ENCODE measurements around the gene STPG2.

DNA sequence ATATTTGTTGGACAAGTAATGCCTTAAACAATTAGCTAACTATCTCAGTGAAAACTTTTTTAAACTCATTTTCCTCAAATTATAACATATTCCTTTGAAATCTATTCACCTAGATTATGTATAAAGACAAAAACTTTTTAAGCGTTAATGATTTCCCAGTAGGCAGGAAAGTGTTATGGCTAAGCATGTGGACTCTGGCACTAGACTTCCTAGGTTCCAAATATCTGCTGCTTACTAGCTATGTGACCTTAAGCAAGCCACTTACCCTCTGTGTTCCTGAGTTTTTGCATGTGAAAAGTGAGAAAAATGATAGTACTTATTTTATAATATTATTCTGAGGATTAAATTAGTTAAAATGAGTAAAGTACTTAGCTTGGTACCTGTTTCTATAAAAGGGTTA, 301.8 kb downstream of the STPG2 start:
- TF ChIP-seq POLR2A (IDR thresholded peaks at IDR 0.05; ENCODE audit: low read length) (no peak), GATA1 (IDR thresholded peaks at IDR 0.05; ENCODE audit: low read depth, low read length) (no peak)

Data from erythroblast (primary cell).